OCI-LY3 (cell line): ENCODE data around the gene SPACA7.

Experiments used
- H2AFZ ChIP-seq: fragments of 200-600, 300-600 bp; shearing (Covaris generic); 2 replicates; pipeline ENCODE4 v1.6.0; 2014; ENCODE audit warnings: antibody characterized with exemption, low read depth, low read length
- H3K27ac ChIP-seq: fragments of 200-600, 300-600 bp; sonication (generic); 2 replicates; pipeline ENCODE4 v1.5.1; 2014; ENCODE audit warnings: mild to moderate bottlenecking, low read length, moderate library complexity, mixed read lengths
- H3K27me3 ChIP-seq: fragments of 200-600, 300-600 bp; sonication (generic); 2 replicates; pipeline ENCODE4 v1.6.1; 2014; ENCODE audit warnings: low read depth, low read length, mixed read lengths
- H3K36me3 ChIP-seq: fragments of 200-600, 300-600 bp; sonication (generic); replicated peaks from 2 replicates; pipeline ENCODE3; 2014; ENCODE audit warnings: low read depth, low read length, mixed read lengths
- H3K4me1 ChIP-seq: fragments of 300-600, 200-600 bp; sonication (generic); 2 replicates; pipeline ENCODE4 v1.6.1; 2014; ENCODE audit warnings: low read length, mixed read lengths
- H3K4me2 ChIP-seq: fragments of 200-600, 300-600 bp; sonication (generic); 2 replicates; pipeline ENCODE4 v1.6.1; 2014; ENCODE audit warnings: low read length, mixed read lengths
- H3K4me3 ChIP-seq: fragments of 300-600, 200-600 bp; sonication (generic); 2 replicates; pipeline ENCODE4 v1.5.1; 2014; ENCODE audit warnings: antibody characterized with exemption, mild to moderate bottlenecking, low read length, moderate library complexity
- H3K79me2 ChIP-seq: fragments of 300-600, 200-600 bp; shearing (Covaris generic); 2 replicates; pipeline ENCODE4 v1.6.1; 2014; ENCODE audit warnings: mild to moderate bottlenecking, low read length, mixed read lengths
- H3K9ac ChIP-seq: fragments of 300-600, 200-600 bp; shearing (Covaris generic); 2 replicates; pipeline ENCODE4 v1.6.0; 2014; ENCODE audit warnings: mild to moderate bottlenecking, low read length, moderate library complexity
- H3K9me3 ChIP-seq: fragments of 200-600, 300-600 bp; shearing (Covaris generic); 2 replicates; pipeline ENCODE4 v1.6.1; 2014; ENCODE audit warnings: low read length, mixed read lengths; ENCODE audit not compliant: insufficient read depth
- H4K20me1 ChIP-seq: fragments of 200-600, 300-600 bp; sonication (generic); 2 replicates; pipeline ENCODE4 v1.6.1; 2016; ENCODE audit warnings: low read length, mixed read lengths; ENCODE audit not compliant: insufficient read depth
- EZH2phosphoT487 ChIP-seq: fragments of 200-600 bp; shearing (Covaris generic); IDR thresholded peaks from 2 replicates; pipeline ENCODE4 v1.6.1; 2018; ENCODE audit warnings: antibody characterized with exemption, mixed run types, low read depth
- TF ChIP-seq, protein P1 (sequence below): fragments of 200-600, 300-600 bp; sonication (generic); IDR thresholded peaks from 2 replicates; pipeline ENCODE4 v1.5.1; 2014; ENCODE audit warnings: antibody characterized with exemption, low read length, low read depth

Gene SPACA7

GRCh38 chr13:112330066-112330465, 46.1 kb upstream of the SPACA7 start:
- Histone ChIP-seq H3K4me1 (no peaks in the 10 kb centered on the region), H3K79me2 (no peaks in the 10 kb centered on the region), H3K27ac (no peak overlapping the region), H3K4me3 (no peak overlapping the region), H3K36me3 (no peaks in the 10 kb centered on the region), H4K20me1 (no peaks in the 10 kb centered on the region), H3K9me3 (no peaks in the 10 kb centered on the region), H3K9ac (no peak overlapping the region), H3K27me3 (no peaks in the 10 kb centered on the region), H2AFZ (no peak overlapping the region), H3K4me2 (no peak overlapping the region)
- no peak for TF ChIP-seq EZH2phosphoT487
- TF ChIP-seq, protein P1, sequence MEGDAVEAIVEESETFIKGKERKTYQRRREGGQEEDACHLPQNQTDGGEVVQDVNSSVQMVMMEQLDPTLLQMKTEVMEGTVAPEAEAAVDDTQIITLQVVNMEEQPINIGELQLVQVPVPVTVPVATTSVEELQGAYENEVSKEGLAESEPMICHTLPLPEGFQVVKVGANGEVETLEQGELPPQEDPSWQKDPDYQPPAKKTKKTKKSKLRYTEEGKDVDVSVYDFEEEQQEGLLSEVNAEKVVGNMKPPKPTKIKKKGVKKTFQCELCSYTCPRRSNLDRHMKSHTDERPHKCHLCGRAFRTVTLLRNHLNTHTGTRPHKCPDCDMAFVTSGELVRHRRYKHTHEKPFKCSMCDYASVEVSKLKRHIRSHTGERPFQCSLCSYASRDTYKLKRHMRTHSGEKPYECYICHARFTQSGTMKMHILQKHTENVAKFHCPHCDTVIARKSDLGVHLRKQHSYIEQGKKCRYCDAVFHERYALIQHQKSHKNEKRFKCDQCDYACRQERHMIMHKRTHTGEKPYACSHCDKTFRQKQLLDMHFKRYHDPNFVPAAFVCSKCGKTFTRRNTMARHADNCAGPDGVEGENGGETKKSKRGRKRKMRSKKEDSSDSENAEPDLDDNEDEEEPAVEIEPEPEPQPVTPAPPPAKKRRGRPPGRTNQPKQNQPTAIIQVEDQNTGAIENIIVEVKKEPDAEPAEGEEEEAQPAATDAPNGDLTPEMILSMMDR = no peak

DNA sequence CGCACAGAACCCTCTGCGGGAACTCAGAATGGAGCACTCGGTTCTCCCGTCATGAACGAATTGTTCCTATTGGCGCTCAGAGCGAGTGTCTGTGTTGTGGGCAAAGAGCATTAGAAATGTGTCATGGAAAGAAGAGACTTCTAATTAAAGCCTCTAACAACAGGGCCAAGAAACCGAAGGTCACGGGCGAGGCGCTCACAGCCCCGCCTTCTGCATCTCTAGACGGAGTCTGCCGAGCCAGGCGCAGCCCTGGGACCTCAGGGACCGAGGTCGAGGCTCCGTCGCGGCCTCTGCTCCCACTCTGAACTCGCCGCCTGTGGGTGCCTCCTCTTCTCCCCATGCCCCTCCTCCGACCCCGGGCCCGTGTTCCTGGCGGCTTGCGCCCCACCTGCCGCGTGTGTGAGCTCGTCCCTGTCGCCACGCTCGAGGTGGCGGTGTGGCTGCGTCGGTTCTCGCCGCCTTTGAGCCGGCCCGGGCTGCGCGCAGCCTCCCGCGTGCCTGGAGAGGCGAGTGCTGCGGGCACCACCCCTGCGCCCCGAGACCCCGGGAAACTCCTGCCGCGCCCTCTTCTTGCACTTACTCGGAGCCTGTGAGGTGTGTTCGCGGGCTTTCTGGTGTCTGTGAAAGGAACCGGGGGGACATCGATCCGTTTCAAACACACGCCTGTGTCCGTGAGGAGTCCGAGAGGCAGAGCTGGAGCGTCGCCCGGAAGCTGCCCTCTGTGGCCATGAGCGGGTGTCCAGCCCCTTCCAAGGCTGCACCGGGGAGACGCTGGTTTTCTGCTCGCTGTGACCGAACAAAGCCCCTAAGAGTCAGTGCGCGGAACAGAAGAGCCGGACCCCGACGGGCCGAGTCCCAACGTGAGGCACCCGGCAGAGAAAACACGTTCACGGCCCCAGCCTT, 45.4 kb upstream of the SPACA7 start:
- H3K4me3 ChIP-seq = no peak overlapping the region

DNA sequence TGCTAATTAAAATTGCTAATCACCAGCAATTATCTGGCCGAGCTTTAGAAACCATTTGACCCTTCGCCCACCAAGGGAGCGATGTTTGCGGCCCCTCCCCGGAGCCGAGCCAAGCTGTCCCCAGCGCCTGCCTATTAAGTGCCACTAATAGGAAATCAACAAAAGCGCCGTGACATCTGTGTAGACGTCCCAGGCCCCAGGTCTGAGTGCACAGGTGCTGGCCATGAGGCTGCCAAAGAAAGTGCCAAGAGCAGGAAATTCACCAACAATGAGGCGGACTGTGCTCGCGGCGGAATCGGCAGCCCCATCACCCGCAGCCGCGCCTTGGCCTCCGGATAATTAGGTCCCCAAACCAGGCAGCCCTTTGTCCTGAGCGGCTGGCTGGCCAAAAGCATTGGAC, 44.5 kb upstream of the SPACA7 start:
- H3K4me1 ChIP-seq = no peaks in the 10 kb centered on the region
- no peak overlapping the region for H3K4me2 ChIP-seq
- H3K36me3 ChIP-seq = no peaks in the 10 kb centered on the region
- no peak overlapping the region for H2AFZ ChIP-seq
- no peak for TF ChIP-seq EZH2phosphoT487
- TF ChIP-seq, protein P1 = no peak
- no peak overlapping the region for H3K27ac ChIP-seq
- no peak overlapping the region for H3K9ac ChIP-seq
- no peaks in the 10 kb centered on the region for H4K20me1 ChIP-seq
- H3K9me3 ChIP-seq = no peaks in the 10 kb centered on the region
- no peak overlapping the region for H3K4me3 ChIP-seq
- no peaks in the 10 kb centered on the region for H3K79me2 ChIP-seq
- H3K27me3 ChIP-seq = no peaks in the 10 kb centered on the region

More for the DNA sequence above, 45.4 kb upstream of the SPACA7 start:
- Histone ChIP-seq H3K9me3 (no peaks in the 10 kb centered on the region), H3K4me1 (no peaks in the 10 kb centered on the region), H3K36me3 (no peaks in the 10 kb centered on the region), H3K79me2 (no peaks in the 10 kb centered on the region), H3K27me3 (no peaks in the 10 kb centered on the region), H4K20me1 (no peaks in the 10 kb centered on the region), H3K4me2 (no peak overlapping the region), H3K27ac (no peak overlapping the region), H2AFZ (no peak overlapping the region), H3K9ac (no peak overlapping the region)
- TF ChIP-seq, protein P1 = no peak
- TF ChIP-seq EZH2phosphoT487 = no peak

DNA sequence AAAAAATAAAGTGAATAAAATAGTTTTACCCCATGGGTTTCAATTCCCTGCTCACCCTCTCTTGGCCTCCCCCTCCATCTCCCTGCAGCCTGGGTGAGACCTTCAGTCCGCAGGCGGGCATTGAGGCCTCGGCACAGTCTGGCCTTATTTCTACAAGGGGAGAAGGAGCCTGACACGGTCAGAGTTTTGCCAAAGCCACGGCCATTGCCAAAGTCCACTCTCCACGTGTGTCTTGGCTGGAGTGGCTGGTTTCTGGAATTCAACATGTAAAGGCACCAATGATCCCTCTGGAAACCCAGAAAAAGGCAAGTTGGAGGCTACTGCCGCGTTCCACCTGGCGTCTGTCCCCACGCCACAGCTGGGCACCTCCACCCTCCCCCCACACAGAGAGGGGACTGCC, 43.4 kb upstream of the SPACA7 start:
- no peaks in the 10 kb centered on the region for H3K79me2 ChIP-seq
- H3K9ac ChIP-seq = no peak overlapping the region
- H3K36me3 ChIP-seq = no peaks in the 10 kb centered on the region
- no peaks in the 10 kb centered on the region for H3K27me3 ChIP-seq
- H3K9me3 ChIP-seq = no peaks in the 10 kb centered on the region
- no peak overlapping the region for H3K4me3 ChIP-seq
- H4K20me1 ChIP-seq = no peaks in the 10 kb centered on the region
- H3K27ac ChIP-seq = no peak overlapping the region
- TF ChIP-seq, protein P1 = no peak
- TF ChIP-seq EZH2phosphoT487 = no peak
- no peaks in the 10 kb centered on the region for H3K4me1 ChIP-seq
- no peak overlapping the region for H3K4me2 ChIP-seq
- no peak overlapping the region for H2AFZ ChIP-seq
